Kidney (tissue), 14 donors: Measurements from ENCODE around the gene CSNK1G3. TPM values are rescaled to one million over a fixed set of nuclear protein-coding genes. Genes with fewer than 3 reads are reported as not detected.
A peak's percentile ranks its signal among the peaks of the same experiment; 100 is the strongest.

Experiments
- DNase-seq, 5 donors: peaks; one replicate each; pipeline ENCODE4 v3.0.0-alpha.2; 2013 to 2020
- FAIRE-seq: peaks from 2 replicates; lab custom pipeline; 2012; peaks lifted over from hg19 to GRCh38; lab: Jason Lieb, UNC
- H3K27ac ChIP-seq, 2 donors: one replicate each; pipeline ENCODE4 v1.7.0; 2013; ENCODE audit warnings: low read depth in 2 of 2, low read length in 2 of 2, inconsistent platforms in 1 of 2
- H3K27me3 ChIP-seq: one replicate; pipeline ENCODE4 v1.7.1; 2013; ENCODE audit warnings: low read length, inconsistent platforms; ENCODE audit not compliant: control insufficient read depth, insufficient read depth
- H3K36me3 ChIP-seq, 3 donors: one replicate each; pipeline versions ENCODE4 v1.7.0 to v1.7.1; 2013; ENCODE audit warnings: low read length in 3 of 3, control low read depth in 1 of 3, inconsistent platforms in 1 of 3; ENCODE audit not compliant: insufficient read depth in 3 of 3, control insufficient read depth in 2 of 3
- H3K4me1 ChIP-seq, 3 donors: one replicate each; pipeline versions ENCODE4 v1.7.0 to v1.7.1; 2013; ENCODE audit warnings: low read length in 3 of 3, inconsistent platforms in 1 of 3, low read depth in 1 of 3; ENCODE audit not compliant: control insufficient read depth in 2 of 3, insufficient read depth in 2 of 3
- H3K4me3 ChIP-seq, 3 donors: one replicate each; pipeline versions ENCODE4 v1.7.0 to v1.8.1; 2013; ENCODE audit warnings: low read length in 3 of 3, control low read depth in 1 of 3, inconsistent platforms in 1 of 3
- H3K9ac ChIP-seq, 3 donors: one replicate each; pipeline versions ENCODE4 v1.7.0 to v1.7.1; 2013; ENCODE audit warnings: low read length in 3 of 3, control low read depth in 1 of 3, inconsistent platforms in 1 of 3
- H3K9me3 ChIP-seq, 3 donors: one replicate each; pipeline versions ENCODE4 v1.7.0 to v1.7.1; 2013; ENCODE audit warnings: low read length in 3 of 3, control low read depth in 1 of 3, inconsistent platforms in 1 of 3; ENCODE audit not compliant: control insufficient read depth in 2 of 3, insufficient read depth in 1 of 3
- CTCF ChIP-seq: IDR thresholded peaks from 3 replicates; pipeline ENCODE4 v1.5.1; 2012; ENCODE audit warnings: mild to moderate bottlenecking, moderate library complexity, borderline replicate concordance; ENCODE audit not compliant: insufficient read depth; ENCODE audit errors: extremely low read depth
- intact Hi-C: fragments of 100-400 bp; cut with DNase I; formaldehyde crosslinking; loops from one replicate; pipeline ENCODE4 v1.11.1; 2022
- polyA plus RNA-seq: library from polyadenylated mRNA; stranded (reverse); fragments of 350-450 nt; fragmentation: Illumina TruSeq; extraction: RNeasy Lipid Tissue Mini Kit (QIAGEN cat#74804); gene quantifications from one replicate; pipeline ENCODE4 v1.2.3, GENCODE V29; 2014; ENCODE audit warnings: low read depth, low replicate concordance; ENCODE audit not compliant: insufficient read depth
- total RNA-seq: library from RNA; stranded (reverse); fragmentation: NEBNext Ultra II Directional; extraction: Animal tissue kit (Norgen Biotek cat#: 25700); gene quantifications from one replicate; pipeline ENCODE4 v1.2.1, GENCODE V29; 2021
- donor health status: control.
- donor health status: control.
- donor health status: control.
- donor health status: control.
- donor health status: control.
- donor health status: DM: yes; HTN: yes; CAD: no.
- donor health status: Normal renal cell carcinoma (clear cell type).

The CSNK1G3 gene
- total and polyA plus RNA-seq, 2 donors from 2014 or later, result 8.1 to 39.1 TPM

DNA sequence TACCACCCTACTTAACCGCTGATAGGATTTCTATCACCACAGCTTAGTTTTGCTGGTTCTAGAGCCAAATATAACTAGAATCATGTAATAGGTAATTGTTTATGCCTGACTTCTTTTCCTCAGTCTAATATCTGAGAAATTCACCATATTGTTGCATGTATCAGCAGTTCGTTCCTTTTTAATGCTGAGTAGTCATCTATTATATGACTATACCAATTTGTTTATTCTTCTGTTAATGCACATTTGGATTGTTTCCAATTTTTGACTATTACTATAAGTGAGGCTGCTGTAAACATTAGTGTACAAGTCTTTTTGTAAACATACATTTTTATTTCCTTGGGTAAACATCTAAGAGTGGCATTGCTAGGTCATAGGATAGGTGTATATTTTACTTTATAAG, 25.9 kb downstream of the CSNK1G3 start:
- Histone ChIP-seq H3K9me3 (no peaks in the 10 kb centered on the region), H3K27me3 (no peaks in the 10 kb centered on the region), H3K4me3 (no peak overlapping the region), H3K4me1 (no peaks in the 10 kb centered on the region), H3K9ac (no peak overlapping the region), H3K27ac (no peak overlapping the region), H3K36me3 (no peaks in the 10 kb centered on the region)
- intact Hi-C loops, result no loop called here
- TF ChIP-seq CTCF, result no peak
- no peak for DNase-seq
- FAIRE-seq, result no peak

- no peaks in the 10 kb centered on the region for H3K9me3 ChIP-seq
- H3K4me1 ChIP-seq, result peaks cover 0 to 2% (median 0%) of the 10 kb centered on the region in 3 donors
- FAIRE-seq (no peak), DNase-seq (peak in 1 of 5 donors; percentile 2)
- H3K27ac ChIP-seq, result no peak overlapping the region
- no peak overlapping the region for H3K9ac ChIP-seq
- H3K27me3 ChIP-seq, result no peaks in the 10 kb centered on the region
- no peak for TF ChIP-seq CTCF
- intact Hi-C loops, result no loop called here
- no peaks in the 10 kb centered on the region for H3K36me3 ChIP-seq
- no peak overlapping the region for H3K4me3 ChIP-seq
Measured at GRCh38 chr5:123538670-123539459, 26.9 kb downstream of the CSNK1G3 start.

DNA sequence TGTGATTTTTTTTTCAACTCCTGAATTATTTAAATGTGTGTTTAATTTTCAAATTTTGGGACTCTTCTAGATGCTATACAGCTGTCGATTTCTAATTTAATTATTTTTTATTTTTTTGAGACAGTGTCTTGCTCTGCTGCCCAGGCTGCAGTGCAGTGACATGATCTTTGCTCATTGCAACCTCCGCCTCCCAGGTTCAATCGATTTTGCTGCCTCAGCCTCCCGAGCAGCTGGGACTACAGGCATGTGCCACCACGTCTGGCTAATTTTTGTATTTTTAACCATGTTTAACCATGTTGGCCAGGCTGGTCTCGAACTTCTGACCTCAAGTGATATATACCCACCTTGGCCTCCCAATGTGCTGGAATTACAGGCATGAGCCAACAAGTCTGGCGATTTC, 28.6 kb downstream of the CSNK1G3 start:
- Histone ChIP-seq H3K27me3 (no peaks in the 10 kb centered on the region), H3K4me1 (peaks cover 0 to 2% (median 0%) of the 10 kb centered on the region in 3 donors), H3K36me3 (no peaks in the 10 kb centered on the region), H3K27ac (no peak overlapping the region), H3K4me3 (no peak overlapping the region), H3K9ac (no peak overlapping the region), H3K9me3 (no peaks in the 10 kb centered on the region)
- DNase-seq, result no peak
- TF ChIP-seq CTCF, result no peak
- FAIRE-seq, result no peak
- intact Hi-C loops, result no loop called here
